HG03095 (cell line): Measurements from ENCODE around the gene SLC17A5.
"Not testable (repeated sequence)": the region's sequence is repeated elsewhere in the genome, so short reads cannot be mapped to it uniquely, and the experiment has no call there.

Experiments used
- ATAC-seq: cut with Tn5 transposase; IDR thresholded peaks from one replicate; pipeline ENCODE4 v1.9.1; 2021; ENCODE audit warnings: moderate library complexity; ENCODE audit not compliant: unreplicated experiment

SLC17A5 gene

GRCh38 chr6:73666393-73666792, 12.6 kb upstream of the SLC17A5 start:
- no peak for ATAC-seq

- peak; percentile 78 for ATAC-seq
Measured at GRCh38 chr6:73665686-73666319, 12.0 kb upstream of the SLC17A5 start.

- ATAC-seq: no peak
Measured at GRCh38 chr6:73664701-73665100, 10.9 kb upstream of the SLC17A5 start.

GRCh38 chr6:73657201-73657600, 3.4 kb upstream of the SLC17A5 start:
- no peak for ATAC-seq

- no peak for ATAC-seq
Measured at GRCh38 chr6:73656531-73657145, 2.8 kb upstream of the SLC17A5 start.

GRCh38 chr6:73655341-73655917, 1.6 kb upstream of the SLC17A5 start:
- no peak for ATAC-seq

GRCh38 chr6:73652637-73653570, 888 bp downstream of the SLC17A5 start:
- ATAC-seq: peak; percentile 38

GRCh38 chr6:73649783-73650182, 4.0 kb downstream of the SLC17A5 start:
- ATAC-seq: no peak

- no peak for ATAC-seq
Measured at GRCh38 chr6:73648166-73648565, 5.6 kb downstream of the SLC17A5 start.

- ATAC-seq: no peak
Measured at GRCh38 chr6:73644941-73645591, 8.7 kb downstream of the SLC17A5 start.

- ATAC-seq: no peak
Measured at GRCh38 chr6:73644030-73644429, 9.8 kb downstream of the SLC17A5 start.

GRCh38 chr6:73642530-73642929, 11.3 kb downstream of the SLC17A5 start:
- ATAC-seq: no peak

- ATAC-seq: no peak
Measured at GRCh38 chr6:73640179-73640750, 13.5 kb downstream of the SLC17A5 start.

- ATAC-seq: no peak
Measured at GRCh38 chr6:73639040-73639439, 14.8 kb downstream of the SLC17A5 start.

- no peak for ATAC-seq
Measured at GRCh38 chr6:73637404-73637803, 16.4 kb downstream of the SLC17A5 start.

GRCh38 chr6:73636048-73636447, 17.7 kb downstream of the SLC17A5 start:
- ATAC-seq: no peak

GRCh38 chr6:73632346-73632745, 21.4 kb downstream of the SLC17A5 start:
- ATAC-seq: no peak

GRCh38 chr6:73631849-73632248, 21.9 kb downstream of the SLC17A5 start:
- no peak for ATAC-seq

GRCh38 chr6:73630401-73630800, 23.4 kb downstream of the SLC17A5 start:
- no peak for ATAC-seq

GRCh38 chr6:73624896-73625295, 28.9 kb downstream of the SLC17A5 start:
- ATAC-seq: no peak

- not testable (repeated sequence) for ATAC-seq
Measured at GRCh38 chr6:73623480-73623879, 30.3 kb downstream of the SLC17A5 start.
